Progenitor cell of endocrine pancreas (in vitro differentiated cells): Measurements from ENCODE around the gene SCNN1B. TPM values are rescaled to one million over a fixed set of nuclear protein-coding genes. Genes with fewer than 3 reads are reported as not detected.
"Not testable (repeated sequence)": the region's sequence is repeated elsewhere in the genome, so short reads cannot be mapped to it uniquely, and the experiment has no call there.

Experiments used
- DNase-seq: peaks from one replicate; pipeline ENCODE4 v3.0.0; 2021; ENCODE audit warnings: low spot score; ENCODE audit not compliant: unreplicated experiment
- H3K27ac Mint-ChIP-seq: 2 replicates; pipeline ENCODE4 v1.8.0; 2021; ENCODE audit warnings: mild to moderate bottlenecking, moderate library complexity, mixed read lengths
- H3K27me3 Mint-ChIP-seq: 2 replicates; pipeline ENCODE4 v1.8.0; 2021; ENCODE audit warnings: mixed read lengths
- H3K36me3 Mint-ChIP-seq: 2 replicates; pipeline ENCODE4 v1.8.0; 2022; ENCODE audit warnings: mixed read lengths; ENCODE audit not compliant: insufficient read depth
- H3K4me1 Mint-ChIP-seq: 2 replicates; pipeline ENCODE4 v1.8.0; 2021; ENCODE audit warnings: low read depth, mixed read lengths
- H3K4me3 Mint-ChIP-seq: 2 replicates; pipeline ENCODE4 v1.8.0; 2021; ENCODE audit warnings: low read depth, mild to moderate bottlenecking, moderate library complexity, mixed read lengths
- H3K9me3 Mint-ChIP-seq: 2 replicates; pipeline ENCODE4 v1.8.0; 2021; ENCODE audit warnings: low read depth, mixed read lengths
- total RNA-seq: library from RNA; stranded (reverse); gene quantifications from 2 replicates; pipeline ENCODE4 v1.2.1, GENCODE V29; 2021
- TF ChIP-seq, protein P1 (sequence below): fragments of 200-600 bp; sonication (generic); IDR thresholded peaks from one replicate; pipeline ENCODE4 v1.5.0; 2021; ENCODE audit warnings: antibody characterized with exemption, mild to moderate bottlenecking; ENCODE audit not compliant: unreplicated experiment

SCNN1B gene
- total RNA-seq, 1 donor from 2014 or later = not detected

DNA sequence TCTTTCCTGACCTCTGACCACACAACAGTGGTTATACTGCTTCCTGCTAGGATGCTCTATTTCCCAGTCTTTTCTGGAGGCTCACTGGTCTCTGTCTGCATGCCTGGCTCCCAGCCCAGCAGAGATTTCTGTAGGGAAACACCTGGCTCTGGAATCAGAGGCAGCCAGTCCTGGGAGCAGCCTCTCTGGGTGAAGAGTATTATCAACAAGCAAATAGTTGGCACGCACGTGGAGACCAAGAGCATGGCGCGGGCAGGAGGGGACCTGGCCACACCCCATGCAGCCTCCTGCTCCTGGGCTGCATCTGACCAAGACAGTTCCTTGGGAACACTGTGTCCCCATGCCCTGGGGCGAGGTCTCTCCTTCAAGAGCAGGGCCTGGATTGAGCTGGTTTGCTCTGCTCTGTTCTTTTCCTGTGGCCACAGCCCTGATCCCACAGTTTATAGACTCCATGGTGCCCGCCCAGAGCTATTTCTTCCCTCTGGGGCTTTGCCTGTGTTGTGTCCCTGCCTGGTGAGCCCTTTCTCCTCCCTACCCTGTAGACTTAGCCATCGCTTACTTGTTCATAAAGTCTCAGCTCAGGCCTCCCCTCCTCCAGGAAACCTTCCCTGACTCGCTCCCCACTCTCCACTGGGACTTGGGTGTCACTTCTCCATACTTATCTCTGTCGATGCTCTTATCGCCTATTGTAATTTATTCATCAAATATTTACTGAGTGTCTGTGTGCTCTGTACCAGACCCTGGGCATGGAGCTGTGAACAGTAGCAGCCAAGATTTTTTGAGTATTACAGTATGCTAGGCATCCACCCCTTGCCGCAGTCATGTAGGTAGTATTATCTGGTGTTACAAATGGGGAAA, 60.6 kb downstream of the SCNN1B start:
- DNase-seq = no peak
- Mint-ChIP-seq H3K4me1 (peaks cover 7% of the 10 kb centered on the region), H3K27me3 (peaks cover 2% of the 10 kb centered on the region), H3K36me3 (no peaks in the 10 kb centered on the region), H3K4me3 (no peak overlapping the region), H3K27ac (no peak overlapping the region), H3K9me3 (no peaks in the 10 kb centered on the region)
- TF ChIP-seq, protein P1, sequence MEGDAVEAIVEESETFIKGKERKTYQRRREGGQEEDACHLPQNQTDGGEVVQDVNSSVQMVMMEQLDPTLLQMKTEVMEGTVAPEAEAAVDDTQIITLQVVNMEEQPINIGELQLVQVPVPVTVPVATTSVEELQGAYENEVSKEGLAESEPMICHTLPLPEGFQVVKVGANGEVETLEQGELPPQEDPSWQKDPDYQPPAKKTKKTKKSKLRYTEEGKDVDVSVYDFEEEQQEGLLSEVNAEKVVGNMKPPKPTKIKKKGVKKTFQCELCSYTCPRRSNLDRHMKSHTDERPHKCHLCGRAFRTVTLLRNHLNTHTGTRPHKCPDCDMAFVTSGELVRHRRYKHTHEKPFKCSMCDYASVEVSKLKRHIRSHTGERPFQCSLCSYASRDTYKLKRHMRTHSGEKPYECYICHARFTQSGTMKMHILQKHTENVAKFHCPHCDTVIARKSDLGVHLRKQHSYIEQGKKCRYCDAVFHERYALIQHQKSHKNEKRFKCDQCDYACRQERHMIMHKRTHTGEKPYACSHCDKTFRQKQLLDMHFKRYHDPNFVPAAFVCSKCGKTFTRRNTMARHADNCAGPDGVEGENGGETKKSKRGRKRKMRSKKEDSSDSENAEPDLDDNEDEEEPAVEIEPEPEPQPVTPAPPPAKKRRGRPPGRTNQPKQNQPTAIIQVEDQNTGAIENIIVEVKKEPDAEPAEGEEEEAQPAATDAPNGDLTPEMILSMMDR = no peak

DNA sequence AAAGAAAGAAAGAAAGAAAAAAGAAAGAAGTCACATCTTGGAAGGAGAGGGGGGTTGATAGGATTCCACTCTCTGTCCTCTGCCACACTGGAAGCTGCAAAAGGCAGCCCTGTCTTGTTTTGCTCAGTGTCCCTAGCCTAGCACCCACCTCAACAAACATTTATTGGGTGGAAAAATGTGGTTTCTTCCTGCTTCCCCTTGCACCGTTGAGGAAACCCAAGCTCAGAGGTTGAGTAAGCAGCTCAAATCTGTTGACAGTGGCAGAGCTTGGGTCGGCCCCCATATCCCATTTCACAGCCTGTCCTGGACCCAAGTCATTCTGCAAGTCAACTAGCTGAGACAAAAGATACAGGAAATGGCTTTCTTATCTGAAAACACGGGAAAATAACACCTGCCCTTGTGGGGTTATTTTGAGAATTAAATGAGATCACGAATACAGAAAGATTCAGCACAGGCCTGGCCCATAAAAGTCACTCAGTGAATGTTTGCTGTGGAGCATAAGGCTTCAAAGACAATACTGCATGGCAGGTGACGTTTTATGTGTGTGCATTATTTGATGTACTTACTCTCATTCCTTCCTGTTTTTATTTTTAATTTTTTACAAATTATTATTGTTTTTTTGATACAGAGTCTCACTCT, 63.6 kb downstream of the SCNN1B start:
- Mint-ChIP-seq H3K4me3 (no peak overlapping the region), H3K27me3 (peaks cover 12% of the 10 kb centered on the region), H3K36me3 (no peaks in the 10 kb centered on the region), H3K4me1 (peaks cover 7% of the 10 kb centered on the region), H3K9me3 (no peaks in the 10 kb centered on the region), H3K27ac (no peak overlapping the region)
- TF ChIP-seq, protein P1 = no peak
- DNase-seq = no peak

DNA sequence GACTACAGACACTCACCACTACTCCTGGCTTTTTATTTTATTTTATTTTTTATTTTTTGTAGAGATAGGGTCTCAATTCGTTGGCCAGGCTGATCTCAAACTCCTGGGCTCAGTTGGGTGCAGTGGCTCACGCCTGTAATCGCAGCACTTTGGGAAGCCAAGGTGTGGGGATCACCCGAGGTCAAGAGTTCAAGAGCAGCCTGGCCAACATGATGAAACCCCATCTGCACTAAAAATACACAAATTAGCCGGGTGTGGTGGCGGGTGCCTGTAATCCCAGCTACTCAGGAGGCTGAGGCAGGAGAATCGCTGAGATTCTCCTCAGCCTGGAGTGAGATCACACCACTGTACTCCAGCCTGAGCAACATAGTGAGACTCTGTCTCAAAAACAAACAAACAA, 64.2 kb downstream of the SCNN1B start:
- DNase-seq, H3K36me3 Mint-ChIP-seq, H3K27ac Mint-ChIP-seq, H3K4me1 Mint-ChIP-seq, H3K9me3 Mint-ChIP-seq, H3K4me3 Mint-ChIP-seq: not testable (repeated sequence)
- peaks cover 13% of the 10 kb centered on the region for H3K27me3 Mint-ChIP-seq

DNA sequence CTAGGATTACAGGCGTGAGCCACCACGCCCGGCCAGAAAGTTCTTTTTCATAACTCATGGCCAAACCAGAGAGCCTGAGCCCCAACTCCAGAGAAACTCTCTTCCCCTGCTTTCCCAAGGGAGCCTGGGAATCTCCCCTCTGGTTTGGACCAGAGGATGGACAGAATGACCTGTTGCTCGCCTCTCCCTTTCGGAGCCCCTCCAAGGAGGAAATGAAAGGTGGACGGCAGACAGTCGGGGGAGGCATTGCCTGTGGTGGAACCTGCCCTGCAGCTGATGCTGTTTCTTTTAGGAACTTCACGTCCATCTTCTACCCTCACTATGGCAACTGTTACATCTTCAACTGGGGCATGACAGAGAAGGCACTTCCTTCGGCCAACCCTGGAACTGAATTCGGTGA, 65.5 kb downstream of the SCNN1B start:
- no peak overlapping the region for H3K4me3 Mint-ChIP-seq
- DNase-seq = no peak
- TF ChIP-seq, protein P1 = no peak
- H3K36me3 Mint-ChIP-seq = no peaks in the 10 kb centered on the region
- H3K4me1 Mint-ChIP-seq = peaks cover 7% of the 10 kb centered on the region
- no peaks in the 10 kb centered on the region for H3K9me3 Mint-ChIP-seq
- no peak overlapping the region for H3K27ac Mint-ChIP-seq
- H3K27me3 Mint-ChIP-seq = peaks cover 13% of the 10 kb centered on the region

DNA sequence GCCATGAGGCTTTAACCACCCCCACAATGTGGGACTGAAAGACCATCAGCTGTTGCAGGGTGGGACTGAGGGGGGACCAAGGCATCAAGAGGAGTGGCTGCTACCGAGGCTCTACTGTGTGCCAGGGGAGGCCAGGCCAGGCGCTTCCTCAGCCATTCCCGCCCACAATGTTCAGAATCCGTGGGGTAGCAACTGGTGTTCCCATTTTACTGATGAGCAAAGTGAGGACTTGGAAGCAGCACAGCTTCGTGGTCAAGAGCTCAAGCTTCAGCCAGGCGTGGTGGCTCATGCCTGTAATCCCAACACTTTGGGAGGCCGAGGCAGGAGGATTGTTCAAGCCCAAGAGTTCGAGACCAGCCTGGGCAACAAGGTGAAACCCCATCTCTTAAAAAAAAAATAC, 65.9 kb downstream of the SCNN1B start:
- TF ChIP-seq, protein P1 = no peak
- DNase-seq = no peak
- Mint-ChIP-seq H3K9me3 (no peaks in the 10 kb centered on the region), H3K27ac (no peak overlapping the region), H3K4me1 (peaks cover 5% of the 10 kb centered on the region), H3K4me3 (no peak overlapping the region), H3K36me3 (no peaks in the 10 kb centered on the region), H3K27me3 (peaks cover 13% of the 10 kb centered on the region)
